CD14-positive monocyte (primary cell): ENCODE data around the gene OTUD7B. TPM values are rescaled to one million over a fixed set of nuclear protein-coding genes. Genes with fewer than 3 reads are reported as not detected.
"Not testable (repeated sequence)": the region's sequence is repeated elsewhere in the genome, so short reads cannot be mapped to it uniquely, and the experiment has no call there.

ENCODE experiments used
- DNase-seq, 3 donors: peaks; one replicate each; pipeline ENCODE4 v3.0.0-alpha.2; 2011 to 2022
- H2AFZ ChIP-seq: 2 replicates; pipeline ENCODE4 v1.6.0; 2012; ENCODE audit warnings: mild to moderate bottlenecking, low read depth, low read length, inconsistent platforms; ENCODE audit not compliant: insufficient read depth, poor library complexity, severe bottlenecking
- H3K27ac ChIP-seq, 2 donors: 1 replicate in 1 of 2; 2 replicates in 1 of 2; pipeline ENCODE4 v1.5.1; 2012 to 2013; ENCODE audit warnings: low read length in 2 of 2, control low read depth in 1 of 2, inconsistent platforms in 1 of 2, low read depth in 1 of 2, mild to moderate bottlenecking in 1 of 2
- H3K27me3 ChIP-seq, 2 donors: one replicate each; pipeline versions ENCODE4 v1.6.0 to v1.6.1; 2011 to 2013; ENCODE audit warnings: low read length in 2 of 2; ENCODE audit not compliant: control insufficient read depth in 2 of 2, insufficient read depth in 2 of 2
- H3K36me3 ChIP-seq, 2 donors: replicated peaks in 1 of 2; 1 replicate in 1 of 2; 2 replicates in 1 of 2; pipeline versions ENCODE4 v1.5.1 to v1.6.1; 2012 to 2013; ENCODE audit warnings: low read length in 2 of 2, control low read depth in 1 of 2, inconsistent platforms in 1 of 2, mild to moderate bottlenecking in 1 of 2; ENCODE audit not compliant: insufficient read depth in 2 of 2, control insufficient read depth in 1 of 2
- H3K4me1 ChIP-seq, 2 donors: 1 replicate in 1 of 2; 2 replicates in 1 of 2; pipeline versions ENCODE4 v1.5.1 to v1.6.1; 2012 to 2013; ENCODE audit warnings: low read length in 2 of 2, control low read depth in 1 of 2, inconsistent platforms in 1 of 2, mild to moderate bottlenecking in 1 of 2, moderate library complexity in 1 of 2; ENCODE audit not compliant: insufficient read depth in 2 of 2, control insufficient read depth in 1 of 2
- H3K4me2 ChIP-seq: replicated peaks from 2 replicates; pipeline ENCODE3; 2012; ENCODE audit warnings: low read length, moderate library complexity, mild to moderate bottlenecking; ENCODE audit not compliant: poor library complexity, severe bottlenecking; ENCODE audit errors: extremely low read depth
- H3K4me3 ChIP-seq, 3 experiments: fragments of 200-600 bp in 1 of 3; sonication (generic) in 1 of 3; replicated peaks in 1 of 3; 1 replicate in 2 of 3; 2 replicates in 1 of 3; pipeline ENCODE4 v1.5.1; 2011 to 2013; ENCODE audit warnings: low read length in 3 of 3, mild to moderate bottlenecking in 3 of 3, control low read depth in 2 of 3, low read depth in 2 of 3, inconsistent platforms in 1 of 3, moderate library complexity in 1 of 3
- H3K79me2 ChIP-seq: 2 replicates; pipeline ENCODE4 v1.6.0; 2012; ENCODE audit warnings: mild to moderate bottlenecking, control low read depth, inconsistent platforms, low read length, moderate library complexity; ENCODE audit not compliant: insufficient read depth
- H3K9ac ChIP-seq: 2 replicates; pipeline ENCODE4 v1.6.0; 2017; ENCODE audit warnings: low read length, mild to moderate bottlenecking; ENCODE audit not compliant: insufficient read depth, poor library complexity, severe bottlenecking
- H3K9me3 ChIP-seq, 2 donors: replicated peaks in 1 of 2; 1 replicate in 1 of 2; 2 replicates in 1 of 2; pipeline versions ENCODE4 v1.5.1 to v1.6.1; 2012 to 2013; ENCODE audit warnings: low read length in 2 of 2, control low read depth in 1 of 2; ENCODE audit not compliant: control insufficient read depth in 1 of 2, insufficient read depth in 1 of 2
- H4K20me1 ChIP-seq: 2 replicates; pipeline ENCODE4 v1.6.0; 2012; ENCODE audit warnings: mild to moderate bottlenecking, low read length, control low read depth, moderate library complexity; ENCODE audit not compliant: insufficient read depth
- H3K27ac Mint-ChIP-seq, 7 donors: one replicate each; pipeline ENCODE4 v1.8.0; 2020; ENCODE audit warnings: mild to moderate bottlenecking in 7 of 7, mixed read lengths in 7 of 7, moderate library complexity in 6 of 7, inconsistent platforms in 2 of 7
- H3K27me3 Mint-ChIP-seq, 3 donors: one replicate each; pipeline ENCODE4 v1.8.0; 2021 to 2022; ENCODE audit warnings: low read depth in 3 of 3, mild to moderate bottlenecking in 3 of 3, mixed read lengths in 3 of 3, moderate library complexity in 3 of 3, inconsistent platforms in 1 of 3
- H3K36me3 Mint-ChIP-seq, 2 donors: one replicate each; pipeline ENCODE4 v1.8.0; 2020; ENCODE audit warnings: mixed read lengths in 2 of 2, inconsistent platforms in 1 of 2, mild to moderate bottlenecking in 1 of 2
- H3K4me1 Mint-ChIP-seq: one replicate; pipeline ENCODE4 v1.8.0; 2020; ENCODE audit warnings: mild to moderate bottlenecking, mixed read lengths
- H3K4me3 Mint-ChIP-seq, 2 donors: one replicate each; pipeline ENCODE4 v1.8.0; 2020; ENCODE audit warnings: mild to moderate bottlenecking in 2 of 2, mixed read lengths in 2 of 2, moderate library complexity in 1 of 2
- H3K9me3 Mint-ChIP-seq, 7 donors: one replicate each; pipeline ENCODE4 v1.8.0; 2020 to 2022; ENCODE audit warnings: mixed read lengths in 7 of 7, mild to moderate bottlenecking in 6 of 7, moderate library complexity in 6 of 7, inconsistent platforms in 2 of 7
- WGBS: methylation state at CpG from one replicate; pipeline ENCODE4 v1.1.5; 2013; ENCODE audit warnings: missing lambda C conversion rate; ENCODE audit not compliant: insufficient coverage; 5-methylcytosine and 5-hydroxymethylcytosine counted together
- intact Hi-C, 2 donors: fragments of 100-400 bp; cut with micrococcal nuclease; formaldehyde crosslinking; loops; one replicate each; pipeline versions ENCODE4 v1.15.0 to v1.15.1; 2023
- polyA plus RNA-seq, 3 donors: library from polyadenylated mRNA; depleted of rRNA in 1 of 3; unstranded in 2 of 3; stranded (reverse) in 1 of 3; fragments of 300-500 nt in 2 of 3; fragments of >200 nt in 1 of 3; fragmentation: Illumina TruSeq in 2 of 3; gene quantifications; 1 replicate in 2 of 3; 2 replicates in 1 of 3; pipeline ENCODE4 v1.2.3, GENCODE V29; 2012 to 2021
- TF ChIP-seq, protein P1 (sequence below): fragments of 200-600 bp; IDR thresholded peaks from one replicate; pipeline ENCODE4 v1.8.0; 2022; ENCODE audit warnings: antibody characterized with exemption, mild to moderate bottlenecking

OTUD7B gene
- polyA plus RNA-seq, 3 donors = 0.03 TPM; not detected in 2

DNA sequence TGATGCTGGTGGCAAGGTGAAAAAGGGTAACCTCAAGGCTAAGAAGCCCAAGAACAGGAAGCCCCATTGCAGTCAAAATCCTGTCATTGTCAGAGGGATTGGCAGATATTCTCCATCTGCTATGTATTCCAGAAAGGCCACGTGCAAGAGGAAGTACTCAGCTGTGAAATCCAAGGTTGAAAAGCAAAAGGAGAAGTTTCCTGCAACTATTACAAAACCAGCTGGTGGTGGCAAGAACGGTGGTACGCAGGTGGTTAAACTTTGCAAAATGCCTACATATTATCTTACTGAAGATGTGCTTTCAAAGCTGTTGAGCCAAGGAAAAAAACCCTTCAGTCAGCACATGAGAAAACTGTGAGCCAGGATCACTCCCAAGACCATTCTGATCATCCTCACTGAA, 43.4 kb upstream of the OTUD7B start:
- DNase-seq = peak; percentile 62 to 80 (median 79)
- Histone ChIP-seq H3K4me2 (peak overlapping the region; percentile 13), H3K9me3 (no peaks in the 10 kb centered on the region), H3K36me3 (no peaks in the 10 kb centered on the region), H4K20me1 (no peaks in the 10 kb centered on the region), H3K27ac (peak overlapping the region in 1 of 2 donors; percentile 25), H3K79me2 (no peaks in the 10 kb centered on the region), H3K9ac (no peak overlapping the region), H3K27me3 (peaks cover 0 to 7% of the 10 kb centered on the region in 2 donors), H3K4me3 (peak overlapping the region in 1 of 3 experiments; percentile 11), H3K4me1 (peaks cover 41 to 48% of the 10 kb centered on the region in 2 donors), H2AFZ (no peak overlapping the region)
- Mint-ChIP-seq H3K4me1 (peaks cover 51% of the 10 kb centered on the region), H3K4me3 (peak overlapping the region in 1 of 2 donors; percentile 11), H3K27me3 (peaks cover 5 to 16% (median 12%) of the 10 kb centered on the region in 3 donors), H3K36me3 (no peaks in the 10 kb centered on the region), H3K27ac (peak overlapping the region; percentile 10 to 80 (median 59)), H3K9me3 (no peaks in the 10 kb centered on the region)
- intact Hi-C loops = loop anchor here in 1 of 2 donors (10.0 kb wide), 1 partner anchor 159 kb away; the partner anchor contains the start of gene BOLA1
- no CpG with 5 or more reads among the region's 3 CpGs for WGBS
- TF ChIP-seq, protein P1, sequence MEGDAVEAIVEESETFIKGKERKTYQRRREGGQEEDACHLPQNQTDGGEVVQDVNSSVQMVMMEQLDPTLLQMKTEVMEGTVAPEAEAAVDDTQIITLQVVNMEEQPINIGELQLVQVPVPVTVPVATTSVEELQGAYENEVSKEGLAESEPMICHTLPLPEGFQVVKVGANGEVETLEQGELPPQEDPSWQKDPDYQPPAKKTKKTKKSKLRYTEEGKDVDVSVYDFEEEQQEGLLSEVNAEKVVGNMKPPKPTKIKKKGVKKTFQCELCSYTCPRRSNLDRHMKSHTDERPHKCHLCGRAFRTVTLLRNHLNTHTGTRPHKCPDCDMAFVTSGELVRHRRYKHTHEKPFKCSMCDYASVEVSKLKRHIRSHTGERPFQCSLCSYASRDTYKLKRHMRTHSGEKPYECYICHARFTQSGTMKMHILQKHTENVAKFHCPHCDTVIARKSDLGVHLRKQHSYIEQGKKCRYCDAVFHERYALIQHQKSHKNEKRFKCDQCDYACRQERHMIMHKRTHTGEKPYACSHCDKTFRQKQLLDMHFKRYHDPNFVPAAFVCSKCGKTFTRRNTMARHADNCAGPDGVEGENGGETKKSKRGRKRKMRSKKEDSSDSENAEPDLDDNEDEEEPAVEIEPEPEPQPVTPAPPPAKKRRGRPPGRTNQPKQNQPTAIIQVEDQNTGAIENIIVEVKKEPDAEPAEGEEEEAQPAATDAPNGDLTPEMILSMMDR = no peak

DNA sequence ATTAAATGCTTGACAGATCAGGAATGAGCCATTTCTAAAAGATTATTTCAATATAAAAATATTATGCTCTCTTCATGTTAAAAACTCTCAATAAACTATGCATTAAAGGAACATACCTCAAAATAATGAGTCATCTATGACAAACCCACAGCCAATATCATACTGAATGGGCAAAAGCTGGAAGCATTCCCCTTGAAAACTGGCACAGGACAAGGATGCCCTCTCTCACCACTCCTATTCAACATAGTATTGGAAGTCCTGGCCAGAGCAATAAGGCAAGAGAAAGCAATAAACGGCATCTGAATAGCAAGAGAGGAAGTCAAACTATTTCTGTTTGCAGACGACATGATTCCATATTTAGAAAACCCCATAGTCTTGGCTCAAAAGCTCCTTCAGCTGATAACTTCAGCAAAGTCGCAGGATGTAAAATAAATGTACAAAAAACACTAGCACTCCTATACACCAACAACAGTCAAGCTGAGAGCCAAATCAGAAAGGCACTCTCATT, 41.4 kb upstream of the OTUD7B start:
- H3K4me1 Mint-ChIP-seq = peaks cover 46% of the 10 kb centered on the region
- not testable (repeated sequence) for H3K4me3 ChIP-seq, H3K27ac ChIP-seq, DNase-seq, H4K20me1 ChIP-seq, H3K27ac Mint-ChIP-seq, H3K79me2 ChIP-seq, H3K9me3 ChIP-seq, H3K9me3 Mint-ChIP-seq, H2AFZ ChIP-seq, H3K4me2 ChIP-seq, H3K9ac ChIP-seq, H3K36me3 ChIP-seq, H3K36me3 Mint-ChIP-seq
- intact Hi-C loops = loop anchor here in 1 of 2 donors (10.0 kb wide), 1 partner anchor 157 kb away; the partner anchor contains the start of gene BOLA1
- H3K4me1 ChIP-seq = peaks cover 37 to 38% of the 10 kb centered on the region in 2 donors
- no CpG with 5 or more reads among the region's 3 CpGs for WGBS
- peaks cover 14 to 29% (median 15%) of the 10 kb centered on the region in 3 donors for H3K27me3 Mint-ChIP-seq
- H3K4me3 Mint-ChIP-seq = peak overlapping the region in 1 of 2 donors; percentile 11
- peaks cover 2 to 24% of the 10 kb centered on the region in 2 donors for H3K27me3 ChIP-seq
